Measurements from ENCODE around the gene C4A. TPM values are rescaled to one million over a fixed set of nuclear protein-coding genes. Genes with fewer than 3 reads are reported as not detected.
"Not testable (repeated sequence)": the region's sequence is repeated elsewhere in the genome, so short reads cannot be mapped to it uniquely, and the experiment has no call there.

Gene C4A
- total RNA-seq, 1 experiment from 2014 or later = 4.3 TPM

DNA sequence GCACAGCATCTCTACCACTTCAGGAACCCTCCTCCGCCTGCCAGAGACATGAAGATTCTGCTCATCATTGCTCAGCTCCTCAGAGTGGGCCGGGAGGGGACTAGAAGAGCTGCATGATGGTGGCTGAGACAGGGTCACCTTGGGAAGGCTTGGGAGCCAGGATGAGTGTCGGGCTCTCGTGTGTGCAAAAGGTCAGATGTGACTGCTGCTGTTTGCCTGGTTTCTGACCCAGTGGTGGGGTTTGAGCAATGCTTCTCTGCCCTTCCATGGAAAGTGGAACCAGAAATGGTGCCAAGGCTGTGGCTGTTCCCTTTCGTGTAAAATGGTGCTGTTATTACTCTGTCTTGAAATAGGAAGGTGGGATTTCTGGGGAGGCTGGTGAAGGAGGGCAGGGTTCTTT is 859 bp upstream of the C4A start:
- not testable (repeated sequence) for H3K79me1 ChIP-seq (ENCODE audit: insufficient read depth, low read depth, low read length, poor library complexity, severe bottlenecking); H2BK12ac ChIP-seq (ENCODE audit: insufficient read length, low read depth, low read length); H3K27me3 Mint-ChIP-seq (ENCODE audit: low read depth); H3K4ac ChIP-seq (ENCODE audit: low read depth, low read length); H3K9ac ChIP-seq (ENCODE audit: extremely low read depth, insufficient read length, low read length); H4K8ac ChIP-seq (replicated peaks; ENCODE audit: insufficient read length, low read depth, low read length); H3K14ac ChIP-seq (ENCODE audit: insufficient read depth, low read length); H4K20me1 ChIP-seq (ENCODE audit: control insufficient read depth, insufficient read depth, insufficient read length); H2AFZ ChIP-seq (ENCODE audit: low read length); H4K91ac ChIP-seq (ENCODE audit: insufficient read length, low read depth, low read length); H2AK5ac ChIP-seq (ENCODE audit: insufficient read length, low read length); H2BK120ac ChIP-seq (ENCODE audit: low read depth, low read length, poor library complexity, severe bottlenecking); H3K4me3 Mint-ChIP-seq; H3K79me2 ChIP-seq (ENCODE audit: insufficient read depth, low read length); H2BK15ac ChIP-seq (ENCODE audit: low read depth, low read length); H2BK5ac ChIP-seq (ENCODE audit: insufficient read length, low read length); H3K18ac ChIP-seq (ENCODE audit: insufficient read length, low read depth, low read length); H3K4me2 ChIP-seq (ENCODE audit: insufficient read depth, insufficient read length, low read length); H3T11ph ChIP-seq (ENCODE audit: low read length); H3K4me1 ChIP-seq (ENCODE audit: insufficient read depth, low read length); H3K27me3 ChIP-seq (ENCODE audit: insufficient read depth, low read length); H3K56ac ChIP-seq (ENCODE audit: insufficient read length, low read depth, low read length); H3K27ac Mint-ChIP-seq; H3K9me3 ChIP-seq (ENCODE audit: control insufficient read depth, low read depth, low read length); H3K23ac ChIP-seq (ENCODE audit: insufficient read length, low read depth, low read length); H3K4me1 Mint-ChIP-seq; H2BK20ac ChIP-seq (ENCODE audit: low read depth, low read length, poor library complexity, severe bottlenecking); DNase-seq; H3K27ac ChIP-seq (ENCODE audit: insufficient read length, low read depth, low read length); H4K5ac ChIP-seq (ENCODE audit: insufficient read length, low read depth, low read length); H3K23me2 ChIP-seq (ENCODE audit: insufficient read length, low read depth, low read length, poor library complexity, severe bottlenecking); H3K9me3 Mint-ChIP-seq
- no CpG with 5 or more reads among the region's 5 CpGs for WGBS (ENCODE audit: extremely low coverage, insufficient read length, low lambda C conversion rate)
- peaks cover 8 to 14% (median 14%) of the 10 kb centered on the region in 3 experiments for H3K36me3 Mint-ChIP-seq (ENCODE audit: insufficient read depth in 1 of 3, low read depth in 3 of 3)

DNA sequence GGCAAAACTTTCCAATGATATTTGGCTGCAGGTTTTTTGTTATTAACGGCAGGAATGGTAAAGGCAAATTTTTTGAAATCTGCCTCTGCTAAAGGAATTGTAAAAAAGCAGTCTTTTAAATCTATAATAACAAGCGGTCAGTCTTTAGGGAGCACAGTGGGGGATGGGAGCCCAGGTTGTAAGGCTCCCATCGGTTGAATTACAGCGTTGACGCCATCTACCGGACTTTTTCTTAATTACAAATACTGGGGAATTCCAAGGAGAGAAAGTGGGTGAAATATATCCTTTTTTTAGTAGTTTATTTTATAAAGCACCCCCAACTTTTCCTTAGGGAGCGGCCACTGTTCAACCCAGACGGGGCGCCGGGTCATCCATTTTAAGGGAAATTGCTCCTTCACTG is 7.5 kb downstream of the C4A start:
- H4K8ac ChIP-seq (replicated peaks; ENCODE audit: insufficient read length, low read depth, low read length); H2AFZ ChIP-seq (ENCODE audit: low read length); H3K23me2 ChIP-seq (ENCODE audit: insufficient read length, low read depth, low read length, poor library complexity, severe bottlenecking); H3K14ac ChIP-seq (ENCODE audit: insufficient read depth, low read length); H3K79me1 ChIP-seq (ENCODE audit: insufficient read depth, low read depth, low read length, poor library complexity, severe bottlenecking); H3K79me2 ChIP-seq (ENCODE audit: insufficient read depth, low read length); H2BK5ac ChIP-seq (ENCODE audit: insufficient read length, low read length); H4K20me1 ChIP-seq (ENCODE audit: control insufficient read depth, insufficient read depth, insufficient read length); H3K4me1 Mint-ChIP-seq; H3K9me3 ChIP-seq (ENCODE audit: control insufficient read depth, low read depth, low read length); H3K27me3 ChIP-seq (ENCODE audit: insufficient read depth, low read length); H4K5ac ChIP-seq (ENCODE audit: insufficient read length, low read depth, low read length); H3K27ac Mint-ChIP-seq; H3K23ac ChIP-seq (ENCODE audit: insufficient read length, low read depth, low read length); H2BK15ac ChIP-seq (ENCODE audit: low read depth, low read length); H3K27ac ChIP-seq (ENCODE audit: insufficient read length, low read depth, low read length); DNase-seq; H3K4ac ChIP-seq (ENCODE audit: low read depth, low read length); H4K91ac ChIP-seq (ENCODE audit: insufficient read length, low read depth, low read length); H3K56ac ChIP-seq (ENCODE audit: insufficient read length, low read depth, low read length); H3K4me2 ChIP-seq (ENCODE audit: insufficient read depth, insufficient read length, low read length); H3T11ph ChIP-seq (ENCODE audit: low read length); H3K4me1 ChIP-seq (ENCODE audit: insufficient read depth, low read length); H3K4me3 Mint-ChIP-seq; H3K27me3 Mint-ChIP-seq (ENCODE audit: low read depth); H3K18ac ChIP-seq (ENCODE audit: insufficient read length, low read depth, low read length); H2BK12ac ChIP-seq (ENCODE audit: insufficient read length, low read depth, low read length); H3K9ac ChIP-seq (ENCODE audit: extremely low read depth, insufficient read length, low read length); H3K9me3 Mint-ChIP-seq; H2BK20ac ChIP-seq (ENCODE audit: low read depth, low read length, poor library complexity, severe bottlenecking); H2AK5ac ChIP-seq (ENCODE audit: insufficient read length, low read length); H3K36me3 Mint-ChIP-seq (ENCODE audit: insufficient read depth in 1 of 3, low read depth in 3 of 3); H2BK120ac ChIP-seq (ENCODE audit: low read depth, low read length, poor library complexity, severe bottlenecking): not testable (repeated sequence)
- WGBS (ENCODE audit: extremely low coverage, insufficient read length, low lambda C conversion rate) = no CpG with 5 or more reads among the region's 10 CpGs

Data from H9 (cell line).